Body of pancreas (tissue), 4 donors: ENCODE measurements around the gene RPH3AL.

Experiments used
- CTCF ChIP-seq, 7 experiments: fragments of 450-650 bp in 4 of 7; fragments of 200-600 bp in 3 of 7; sonication (generic) in 3 of 7; IDR thresholded peaks; one replicate each; pipeline ENCODE4 v1.5.1; 2016 to 2019; ENCODE audit warnings: antibody characterized with exemption in 7 of 7
- POLR2A ChIP-seq, 3 donors: fragments of 450-650 bp; IDR thresholded peaks; one replicate each; pipeline ENCODE4 v1.6.1; 2016; ENCODE audit warnings: antibody characterized with exemption in 3 of 3, mild to moderate bottlenecking in 2 of 3

- TF ChIP-seq POLR2A (IDR thresholded peaks at IDR 0.05) (no peak), CTCF (IDR thresholded peaks at IDR 0.05) (no peak)
These were observed 125.3 kb downstream of the RPH3AL start for GRCh38 chr17:227078-227945.
